Neural crest cell (in vitro differentiated cells): Measurements from ENCODE around the gene ADAMTS17. TPM values are rescaled to one million over a fixed set of nuclear protein-coding genes. Genes with fewer than 3 reads are reported as not detected.

Experiments
- DNase-seq: peaks from one replicate; pipeline ENCODE4 v3.0.0; 2021; ENCODE audit warnings: low read depth, mixed read lengths, low spot score
- H3K27ac Mint-ChIP-seq: one replicate; pipeline ENCODE4 v1.8.0; 2021; ENCODE audit warnings: mild to moderate bottlenecking, mixed read lengths; ENCODE audit not compliant: unreplicated experiment
- H3K27me3 Mint-ChIP-seq: 2 replicates; pipeline ENCODE4 v1.8.0; 2021; ENCODE audit warnings: low read depth, mild to moderate bottlenecking, mixed read lengths
- H3K36me3 Mint-ChIP-seq: 2 replicates; pipeline ENCODE4 v1.8.0; 2021; ENCODE audit warnings: low read depth, mild to moderate bottlenecking, mixed read lengths
- H3K4me1 Mint-ChIP-seq: 2 replicates; pipeline ENCODE4 v1.8.0; 2021; ENCODE audit warnings: mixed read lengths
- H3K4me3 Mint-ChIP-seq: one replicate; pipeline ENCODE4 v1.8.0; 2021; ENCODE audit warnings: mild to moderate bottlenecking, mixed read lengths
- H3K9me3 Mint-ChIP-seq: 2 replicates; pipeline ENCODE4 v1.8.0; 2021; ENCODE audit warnings: mixed read lengths
- CTCF ChIP-seq: fragments of 200-600 bp; sonication (generic); conservative IDR thresholded peaks from 2 replicates; pipeline ENCODE4 v1.5.0; 2021; ENCODE audit warnings: antibody characterized with exemption, mild to moderate bottlenecking
- total RNA-seq: library from RNA; stranded (reverse); gene quantifications from 2 replicates; pipeline ENCODE4 v1.2.1, GENCODE V29; 2021

The ADAMTS17 gene
- total RNA-seq, 1 donor from 2014 or later: 2.3 TPM

GRCh38 chr15:100105101-100105500 lies 236.7 kb downstream of the ADAMTS17 start:
- H3K27me3 Mint-ChIP-seq: no peaks in the 10 kb centered on the region
- peaks cover 12% of the 10 kb centered on the region for H3K4me1 Mint-ChIP-seq

GRCh38 chr15:100104245-100104644 lies 237.5 kb downstream of the ADAMTS17 start:
- no peak for TF ChIP-seq CTCF
- H3K36me3 Mint-ChIP-seq: peaks cover 7% of the 10 kb centered on the region
- H3K27ac Mint-ChIP-seq: no peak overlapping the region
- peaks cover 6% of the 10 kb centered on the region for H3K9me3 Mint-ChIP-seq
- no peak for DNase-seq
- no peak overlapping the region for H3K4me3 Mint-ChIP-seq
- peaks cover 5% of the 10 kb centered on the region for H3K4me1 Mint-ChIP-seq
- no peaks in the 10 kb centered on the region for H3K27me3 Mint-ChIP-seq

More at GRCh38 chr15:100105101-100105500, 236.7 kb downstream of the ADAMTS17 start:
- Mint-ChIP-seq H3K9me3 (peaks cover 6% of the 10 kb centered on the region), H3K36me3 (peaks cover 7% of the 10 kb centered on the region), H3K4me3 (no peak overlapping the region), H3K27ac (no peak overlapping the region)
- no peak for TF ChIP-seq CTCF
- DNase-seq: no peak

GRCh38 chr15:100103828-100104227 lies 237.9 kb downstream of the ADAMTS17 start:
- H3K9me3 Mint-ChIP-seq: peaks cover 6% of the 10 kb centered on the region
- peaks cover 7% of the 10 kb centered on the region for H3K36me3 Mint-ChIP-seq
- H3K4me1 Mint-ChIP-seq: peaks cover 1% of the 10 kb centered on the region
- TF ChIP-seq CTCF: no peak
- no peaks in the 10 kb centered on the region for H3K27me3 Mint-ChIP-seq
- H3K27ac Mint-ChIP-seq: no peak overlapping the region
- H3K4me3 Mint-ChIP-seq: no peak overlapping the region
- DNase-seq: no peak

- TF ChIP-seq CTCF: no peak
- no peak overlapping the region for H3K27ac Mint-ChIP-seq
- no peak overlapping the region for H3K4me3 Mint-ChIP-seq
- no peaks in the 10 kb centered on the region for H3K27me3 Mint-ChIP-seq
- peaks cover 3% of the 10 kb centered on the region for H3K9me3 Mint-ChIP-seq
- H3K4me1 Mint-ChIP-seq: no peaks in the 10 kb centered on the region
- H3K36me3 Mint-ChIP-seq: peaks cover 5% of the 10 kb centered on the region
- DNase-seq: no peak
These were observed 240.2 kb downstream of the ADAMTS17 start for GRCh38 chr15:100101426-100102089.

GRCh38 chr15:100100926-100101325 lies 240.8 kb downstream of the ADAMTS17 start:
- no peaks in the 10 kb centered on the region for H3K27me3 Mint-ChIP-seq

More at GRCh38 chr15:100100926-100101325, 240.8 kb downstream of the ADAMTS17 start:
- DNase-seq: no peak
- H3K27ac Mint-ChIP-seq: no peak overlapping the region
- peaks cover 5% of the 10 kb centered on the region for H3K36me3 Mint-ChIP-seq
- no peak overlapping the region for H3K4me3 Mint-ChIP-seq
- peaks cover 3% of the 10 kb centered on the region for H3K9me3 Mint-ChIP-seq
- TF ChIP-seq CTCF: no peak
- H3K4me1 Mint-ChIP-seq: no peaks in the 10 kb centered on the region
